ENCODE data around the gene SLC25A4.
A peak's percentile ranks its signal among the peaks of the same experiment; 100 is the strongest.
"Not testable (repeated sequence)": the region's sequence is repeated elsewhere in the genome, so short reads cannot be mapped to it uniquely, and the experiment has no call there.

The SLC25A4 gene

GRCh38 chr4:185142912-185143600 is at the start of gene SLC25A4:
SLC25A4 (plus strand) TSS chr4:185143266; CDS start chr4:185143373, 107 bp downstream.
- DNase-seq (ENCODE audit: extremely low spot score, insufficient read length, low read depth), result peak; percentile 91
- FAIRE-seq, result peak; percentile 89

- DNase-seq (ENCODE audit: extremely low spot score, insufficient read length, low read depth) (no peak), FAIRE-seq (no peak)
Observed at GRCh38 chr4:185093603-185094002, 49.5 kb upstream of the SLC25A4 start.

GRCh38 chr4:185096032-185096653 is 46.9 kb upstream of the SLC25A4 start:
- peak; percentile 5 for DNase-seq (ENCODE audit: extremely low spot score, insufficient read length, low read depth)
- FAIRE-seq, result peak; percentile 65

DNA sequence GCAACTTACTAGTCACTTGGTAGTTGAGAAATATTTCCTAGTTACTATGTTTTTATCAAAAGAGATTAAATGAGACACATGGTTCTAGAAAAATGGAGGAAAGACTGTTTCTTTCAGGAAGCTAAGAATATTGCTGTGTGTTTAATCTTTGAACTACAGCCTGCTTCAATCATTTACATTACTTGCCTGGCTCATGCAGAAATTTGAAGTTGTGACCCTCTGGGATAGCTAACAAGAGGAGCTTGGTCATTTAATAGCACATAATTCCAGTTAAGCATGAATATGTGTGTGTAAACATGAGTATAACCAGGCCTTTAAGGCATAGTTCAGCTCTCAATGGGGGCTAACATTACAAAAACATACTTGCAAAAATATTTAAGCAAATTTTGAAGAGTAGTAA is 44.6 kb upstream of the SLC25A4 start:
- DNase-seq (ENCODE audit: extremely low spot score, insufficient read length, low read depth), result no peak
- FAIRE-seq, result no peak

DNA sequence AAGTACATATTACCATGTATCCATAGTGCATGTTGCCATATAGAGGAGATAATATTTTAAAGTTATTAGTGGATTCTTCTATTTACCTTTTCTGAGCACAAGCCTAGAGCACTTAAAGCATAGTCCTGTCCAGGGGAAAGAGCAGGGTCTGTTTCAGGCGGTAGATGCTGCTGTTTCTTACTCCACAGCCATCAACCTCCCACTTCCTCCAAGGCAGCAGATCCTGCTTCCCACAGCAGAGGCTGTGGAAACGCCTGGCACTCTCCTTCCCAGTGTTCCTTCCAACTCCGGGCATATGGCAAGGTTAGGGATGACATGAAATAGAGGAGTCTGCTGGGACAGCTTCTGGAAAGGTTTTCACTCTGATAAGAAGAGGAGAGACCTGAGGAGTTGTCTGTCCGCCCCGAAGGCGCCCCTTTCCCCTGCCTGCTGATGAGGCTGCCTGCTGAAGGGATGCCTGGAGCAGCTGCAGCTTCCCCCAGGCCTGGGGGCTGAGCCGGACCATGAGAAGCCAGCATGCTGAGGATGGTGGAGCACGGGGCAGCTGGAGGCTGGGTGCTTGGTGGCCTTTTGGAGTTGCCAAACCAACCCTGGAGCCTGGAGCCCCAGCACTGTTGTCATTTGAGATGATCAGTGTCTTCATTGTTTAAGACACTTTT is 43.9 kb upstream of the SLC25A4 start:
- DNase-seq (ENCODE audit: extremely low spot score, insufficient read length, low read depth), result no peak
- FAIRE-seq, result no peak

- FAIRE-seq, result no peak
- no peak for DNase-seq (ENCODE audit: extremely low spot score, insufficient read length, low read depth)
Observed at GRCh38 chr4:185099940-185100339, 43.1 kb upstream of the SLC25A4 start.

DNA sequence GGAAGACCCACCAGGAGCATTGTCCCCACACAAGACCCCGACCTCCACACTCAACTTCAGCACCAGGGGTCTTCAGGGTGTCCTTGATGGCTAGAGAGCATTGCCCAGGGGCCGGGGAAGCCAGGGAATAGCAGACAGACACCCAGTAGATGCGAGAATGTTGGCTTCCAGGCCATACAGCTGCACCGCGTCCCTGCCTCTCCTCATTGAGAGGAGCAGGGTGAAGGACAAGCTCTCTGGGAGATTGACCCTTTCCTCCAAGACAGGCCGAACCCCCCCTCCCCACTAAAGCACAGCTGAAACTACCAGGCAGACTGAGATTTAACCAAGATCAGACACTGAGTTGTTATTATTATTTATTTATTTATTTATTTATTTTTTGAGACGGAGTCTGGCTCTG is 42.6 kb upstream of the SLC25A4 start:
- DNase-seq (ENCODE audit: extremely low spot score, insufficient read length, low read depth) (no peak), FAIRE-seq (no peak)

DNA sequence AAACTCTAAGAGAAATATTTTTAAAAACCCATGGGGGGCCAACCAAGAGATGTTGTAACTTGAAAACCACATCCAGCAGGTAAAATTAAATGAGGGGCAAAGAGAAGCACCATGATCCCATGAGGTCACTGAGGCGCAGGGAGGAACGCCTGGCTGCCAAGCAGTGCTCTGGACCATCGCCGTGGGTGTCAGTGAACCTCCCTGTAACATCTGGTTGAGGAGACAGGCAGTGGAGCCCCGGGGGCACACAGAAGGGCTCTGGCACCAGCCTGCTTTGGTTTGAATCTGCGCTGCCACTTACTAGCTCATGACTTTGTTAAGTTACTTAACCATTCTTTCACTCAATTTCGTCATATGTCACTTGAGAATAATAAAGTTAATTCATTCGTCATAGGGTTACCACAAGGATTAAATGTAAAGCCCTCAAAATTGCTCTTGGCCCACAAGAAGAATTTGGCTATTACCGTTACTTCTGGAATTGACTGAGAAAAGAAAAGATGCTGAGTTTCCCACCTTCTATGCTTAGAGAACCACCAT is 41.6 kb upstream of the SLC25A4 start:
- DNase-seq (ENCODE audit: extremely low spot score, insufficient read length, low read depth) (no peak), FAIRE-seq (no peak)

DNA sequence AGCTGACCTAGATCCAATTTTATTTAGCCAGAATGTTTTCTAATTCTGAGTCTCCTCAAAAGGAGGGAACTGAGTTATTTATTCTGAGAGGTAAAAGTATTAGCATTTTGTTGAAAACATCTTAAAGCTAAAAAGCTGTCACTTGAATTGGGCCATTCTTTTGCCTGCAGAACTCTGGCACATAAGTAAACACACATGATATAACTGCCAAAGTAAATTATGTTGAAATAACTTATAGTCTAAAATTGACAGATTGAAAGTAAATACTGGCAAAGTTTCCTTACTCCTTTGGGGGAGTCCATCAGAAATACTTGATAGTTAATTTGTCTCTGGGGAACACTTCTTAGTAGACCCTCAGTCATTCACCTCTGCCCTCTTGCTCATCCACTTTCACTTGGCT is 38.3 kb upstream of the SLC25A4 start:
- FAIRE-seq (no peak), DNase-seq (ENCODE audit: extremely low spot score, insufficient read length, low read depth) (no peak)

DNA sequence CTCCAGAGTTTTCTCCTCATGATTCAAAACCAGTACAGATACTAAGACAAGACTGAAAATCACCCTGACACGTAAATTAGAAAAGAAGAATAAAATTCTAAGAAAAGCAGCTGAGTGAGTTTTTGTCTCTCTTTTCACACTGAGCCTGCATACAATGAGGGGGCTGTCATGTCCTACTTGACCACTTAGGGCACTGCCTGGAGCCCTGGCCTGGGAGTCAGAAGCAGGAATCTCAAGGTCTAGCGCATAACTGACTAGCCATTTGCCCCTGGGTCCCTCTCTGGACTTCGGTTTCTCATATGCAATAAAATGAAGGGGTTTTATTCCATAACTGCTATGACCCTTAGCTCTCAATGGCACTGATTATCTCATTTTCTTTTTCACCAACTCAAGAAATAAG is 36.7 kb upstream of the SLC25A4 start:
- FAIRE-seq (no peak), DNase-seq (ENCODE audit: extremely low spot score, insufficient read length, low read depth) (no peak)

DNA sequence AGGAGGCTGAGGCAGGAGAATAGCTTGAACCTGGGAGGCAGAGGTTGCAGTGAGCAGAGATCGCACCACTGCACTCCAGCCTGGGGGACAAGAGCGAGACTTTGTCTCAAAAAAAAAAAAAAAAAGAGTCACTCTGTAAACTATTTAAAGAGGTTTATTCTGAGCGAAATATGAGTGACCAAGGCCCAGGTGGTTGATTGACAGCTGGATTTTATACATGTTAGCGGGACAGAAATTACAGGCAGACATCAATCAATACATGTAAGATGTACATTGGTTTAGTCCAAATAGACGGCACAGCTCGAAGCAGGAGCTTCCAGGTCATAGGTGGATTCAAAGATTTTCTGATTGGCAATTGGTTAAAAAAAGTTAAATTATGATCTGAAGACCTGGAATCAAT is 35.5 kb upstream of the SLC25A4 start:
- not testable (repeated sequence) for FAIRE-seq; DNase-seq (ENCODE audit: extremely low spot score, insufficient read length, low read depth)

DNA sequence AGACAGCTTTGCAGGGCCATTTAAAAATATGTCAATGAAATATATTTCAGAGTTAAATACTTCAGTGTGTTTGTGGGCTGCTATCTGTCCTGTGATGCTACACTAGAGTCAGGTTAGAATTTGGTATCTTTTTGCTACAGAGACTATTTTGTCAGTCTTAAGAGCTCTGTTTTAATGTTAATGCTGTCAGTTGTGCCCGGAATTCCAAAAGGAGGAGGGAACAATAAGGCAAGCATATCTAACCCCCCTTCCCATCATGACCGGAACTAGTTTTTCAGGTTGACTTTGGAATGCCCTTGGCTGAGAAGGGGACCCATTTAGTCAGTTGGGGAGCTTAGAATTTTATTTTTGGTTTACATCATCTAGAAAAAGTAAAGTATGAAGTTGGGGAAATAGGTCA is 34.9 kb upstream of the SLC25A4 start:
- FAIRE-seq (no peak), DNase-seq (ENCODE audit: extremely low spot score, insufficient read length, low read depth) (no peak)

- DNase-seq (ENCODE audit: extremely low spot score, insufficient read length, low read depth) (no peak), FAIRE-seq (peak; percentile 41)
Observed at GRCh38 chr4:185108669-185109068, 34.4 kb upstream of the SLC25A4 start.

GRCh38 chr4:185109736-185110135 is 33.3 kb upstream of the SLC25A4 start:
- FAIRE-seq (no peak), DNase-seq (ENCODE audit: extremely low spot score, insufficient read length, low read depth) (no peak)

GRCh38 chr4:185110375-185110823 is 32.7 kb upstream of the SLC25A4 start:
- no peak for FAIRE-seq
- no peak for DNase-seq (ENCODE audit: extremely low spot score, insufficient read length, low read depth)

- DNase-seq (ENCODE audit: extremely low spot score, insufficient read length, low read depth), result no peak
Observed at GRCh38 chr4:185112104-185112503, 31.0 kb upstream of the SLC25A4 start.

GRCh38 chr4:185113340-185113739 is 29.7 kb upstream of the SLC25A4 start:
- no peak for DNase-seq (ENCODE audit: extremely low spot score, insufficient read length, low read depth)

More at GRCh38 chr4:185112104-185112503, 31.0 kb upstream of the SLC25A4 start:
- FAIRE-seq, result no peak

DNA sequence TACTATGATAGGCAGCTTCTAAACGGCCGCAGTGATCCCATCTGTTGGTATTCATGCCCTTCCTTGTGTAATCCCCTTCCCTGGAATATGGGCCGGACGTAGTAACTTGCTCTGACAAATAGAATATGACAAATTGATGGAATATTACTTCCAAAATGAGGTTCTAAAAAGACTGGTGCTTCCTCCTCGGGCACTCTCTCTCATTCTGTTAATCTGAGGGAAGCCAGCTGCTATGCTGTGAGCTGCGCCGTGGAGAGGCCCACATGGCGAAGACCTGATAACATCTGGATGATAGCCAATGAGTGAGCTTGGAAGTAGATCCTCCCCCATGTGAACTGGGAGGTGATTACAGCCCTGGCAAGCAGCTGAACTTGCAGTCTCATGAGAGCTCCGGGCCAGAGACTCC is 27.2 kb upstream of the SLC25A4 start:
- DNase-seq (ENCODE audit: extremely low spot score, insufficient read length, low read depth) (no peak), FAIRE-seq (no peak)

More at GRCh38 chr4:185113340-185113739, 29.7 kb upstream of the SLC25A4 start:
- no peak for FAIRE-seq

DNA sequence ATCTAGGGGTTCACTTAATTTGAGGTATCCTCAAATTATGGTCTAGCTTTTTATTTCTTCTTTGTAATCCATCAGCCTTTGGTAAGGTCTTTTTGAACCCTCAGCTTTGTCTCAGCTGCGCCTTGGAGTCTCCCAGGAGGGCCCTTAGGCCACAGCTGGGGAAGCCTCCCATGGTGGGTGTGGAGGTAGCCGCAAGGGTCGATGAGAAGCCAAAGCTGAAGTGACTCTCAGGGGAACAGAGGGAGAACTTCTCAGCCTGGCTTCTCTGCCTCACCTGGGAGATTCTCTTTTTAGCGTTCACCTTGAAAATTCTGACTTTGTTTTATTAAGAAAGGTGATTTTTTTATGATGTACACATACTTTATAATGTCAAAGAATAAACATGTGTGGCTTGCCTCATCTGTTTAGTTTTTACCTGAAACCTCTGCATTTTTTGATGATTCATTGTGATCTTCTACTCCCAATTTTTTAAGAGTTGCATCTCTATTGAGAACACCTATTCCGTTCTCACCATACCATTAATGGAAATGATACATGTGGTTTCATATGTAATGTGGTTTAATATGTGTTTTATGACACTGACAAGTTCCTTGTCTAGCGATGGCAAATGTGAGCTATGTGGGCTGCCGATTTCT is 25.6 kb upstream of the SLC25A4 start:
- no peak for DNase-seq (ENCODE audit: extremely low spot score, insufficient read length, low read depth)
- no peak for FAIRE-seq

- FAIRE-seq, result no peak
- no peak for DNase-seq (ENCODE audit: extremely low spot score, insufficient read length, low read depth)
Observed at GRCh38 chr4:185118876-185119275, 24.2 kb upstream of the SLC25A4 start.

Data from GM18507 (cell line).